Neural progenitor cell (in vitro differentiated cells): ENCODE measurements around the gene CLIP4. TPM values are rescaled to one million over a fixed set of nuclear protein-coding genes. Genes with fewer than 3 reads are reported as not detected.
A peak's percentile ranks its signal among the peaks of the same experiment; 100 is the strongest.

Experiments used
- DNase-seq: peaks from one replicate; pipeline ENCODE4 v3.0.0-alpha.2; 2016; ENCODE audit warnings: low spot score
- H2AFZ ChIP-seq: fragments of 200-600 bp; sonication (generic); replicated peaks from 2 replicates; pipeline ENCODE4 v1.6.1; 2016; ENCODE audit warnings: antibody characterized with exemption
- H3F3A ChIP-seq: fragments of 200-600 bp; sonication (generic); 2 replicates; pipeline ENCODE4 v1.6.1; 2016; ENCODE audit warnings: antibody characterized with exemption, low read depth
- H3K27ac ChIP-seq: fragments of 200-600 bp; sonication (generic); 2 replicates; pipeline ENCODE4 v1.5.1; 2016; ENCODE audit warnings: mild to moderate bottlenecking
- H3K27me3 ChIP-seq: fragments of 200-600 bp; sonication (generic); 2 replicates; pipeline ENCODE4 v1.6.1; 2016; ENCODE audit warnings: mild to moderate bottlenecking, moderate library complexity
- H3K36me3 ChIP-seq: fragments of 200-600 bp; sonication (generic); 2 replicates; pipeline ENCODE4 v1.5.1; 2016
- H3K4me1 ChIP-seq: fragments of 200-600 bp; sonication (generic); 2 replicates; pipeline ENCODE4 v1.6.1; 2016; ENCODE audit warnings: mixed run types
- H3K4me2 ChIP-seq: fragments of 200-600 bp; sonication (generic); 2 replicates; pipeline ENCODE4 v1.6.1; 2016
- H3K4me3 ChIP-seq: fragments of 200-600 bp; sonication (generic); 2 replicates; pipeline ENCODE4 v1.5.1; 2016
- H3K79me2 ChIP-seq: fragments of 200-600 bp; sonication (generic); 2 replicates; pipeline ENCODE4 v1.6.1; 2016; ENCODE audit warnings: low read depth
- H3K9ac ChIP-seq: fragments of 200-600 bp; sonication (generic); 2 replicates; pipeline ENCODE4 v1.6.1; 2016
- H3K9me3 ChIP-seq: fragments of 200-600 bp; sonication (generic); 2 replicates; pipeline ENCODE4 v1.5.1; 2016; ENCODE audit warnings: low read depth
- H4K20me1 ChIP-seq: fragments of 200-600 bp; sonication (generic); 2 replicates; pipeline ENCODE4 v1.6.1; 2016; ENCODE audit warnings: low read depth
- H3K27ac Mint-ChIP-seq: 3 replicates; pipeline ENCODE4 v1.8.0; 2021; ENCODE audit warnings: mixed read lengths
- H3K27me3 Mint-ChIP-seq: 2 replicates; pipeline ENCODE4 v1.8.0; 2022; ENCODE audit warnings: low read depth, mild to moderate bottlenecking, inconsistent platforms, moderate library complexity, mixed read lengths; ENCODE audit not compliant: insufficient read depth
- H3K36me3 Mint-ChIP-seq: 3 replicates; pipeline ENCODE4 v1.8.0; 2021; ENCODE audit warnings: mixed read lengths
- H3K4me1 Mint-ChIP-seq: 3 replicates; pipeline ENCODE4 v1.8.0; 2021; ENCODE audit warnings: mixed read lengths
- H3K4me3 Mint-ChIP-seq: 3 replicates; pipeline ENCODE4 v1.8.0; 2021; ENCODE audit warnings: mild to moderate bottlenecking, moderate library complexity, mixed read lengths
- H3K9me3 Mint-ChIP-seq: 3 replicates; pipeline ENCODE4 v1.8.0; 2020; ENCODE audit warnings: mixed read lengths
- CTCF ChIP-seq: fragments of 200-600 bp; sonication (generic); IDR thresholded peaks from 2 replicates; pipeline ENCODE4 v1.5.1; 2017; ENCODE audit warnings: antibody characterized with exemption, mild to moderate bottlenecking
- EZH2 ChIP-seq: fragments of 200-600 bp; sonication (generic); IDR thresholded peaks from 2 replicates; pipeline ENCODE4 v1.6.1; 2017; ENCODE audit warnings: antibody characterized with exemption, mild to moderate bottlenecking, moderate library complexity
- EZH2phosphoT487 ChIP-seq: fragments of 200-600 bp; sonication (generic); IDR thresholded peaks from 2 replicates; pipeline ENCODE4 v1.6.1; 2017; ENCODE audit warnings: antibody characterized with exemption
- total RNA-seq: library from RNA; depleted of rRNA; stranded (reverse); fragments of >200 nt; gene quantifications from 2 replicates; pipeline ENCODE4 v1.2.3, GENCODE V29; 2015; ENCODE audit warnings: low replicate concordance

CLIP4 gene
- total RNA-seq, 1 donor from 2014 or later, result 2.1 TPM

- H3K9me3 Mint-ChIP-seq, result no peaks in the 10 kb centered on the region
- Histone ChIP-seq H3K27ac (no peak overlapping the region), H3F3A (no peaks in the 10 kb centered on the region), H3K4me2 (no peak overlapping the region), H3K4me1 (no peaks in the 10 kb centered on the region), H3K9me3 (no peaks in the 10 kb centered on the region), H3K4me3 (no peak overlapping the region), H3K79me2 (no peaks in the 10 kb centered on the region), H2AFZ (no peak overlapping the region), H3K27me3 (no peaks in the 10 kb centered on the region), H4K20me1 (no peaks in the 10 kb centered on the region), H3K9ac (no peak overlapping the region), H3K36me3 (no peaks in the 10 kb centered on the region)
- no peaks in the 10 kb centered on the region for H3K36me3 Mint-ChIP-seq
- peaks cover 10% of the 10 kb centered on the region for H3K27me3 Mint-ChIP-seq
- peaks cover 6% of the 10 kb centered on the region for H3K4me1 Mint-ChIP-seq
- DNase-seq, result no peak
- H3K27ac Mint-ChIP-seq, result peak overlapping the region; percentile 50
- no peak overlapping the region for H3K4me3 Mint-ChIP-seq
- no peak for TF ChIP-seq EZH2phosphoT487
- TF ChIP-seq EZH2, result no peak
- no peak for TF ChIP-seq CTCF
These were observed 120.2 kb downstream of the CLIP4 start for GRCh38 chr2:29235411-29235810.

- H3K36me3 Mint-ChIP-seq, result no peaks in the 10 kb centered on the region
- H3K27ac Mint-ChIP-seq, result no peak overlapping the region
- no peaks in the 10 kb centered on the region for H3F3A ChIP-seq
- H3K9me3 ChIP-seq, result no peaks in the 10 kb centered on the region
- no peak overlapping the region for H3K4me2 ChIP-seq
- no peaks in the 10 kb centered on the region for H3K4me1 ChIP-seq
- no peak overlapping the region for H3K9ac ChIP-seq
- DNase-seq, result no peak
- no peaks in the 10 kb centered on the region for H3K36me3 ChIP-seq
- H3K9me3 Mint-ChIP-seq, result no peaks in the 10 kb centered on the region
- no peak overlapping the region for H3K4me3 Mint-ChIP-seq
- H3K27me3 Mint-ChIP-seq, result peaks cover 13% of the 10 kb centered on the region
- TF ChIP-seq CTCF, result no peak
- TF ChIP-seq EZH2, result no peak
- TF ChIP-seq EZH2phosphoT487, result no peak
- H3K4me1 Mint-ChIP-seq, result peaks cover 6% of the 10 kb centered on the region
- no peaks in the 10 kb centered on the region for H3K79me2 ChIP-seq
- no peak overlapping the region for H3K4me3 ChIP-seq
- no peaks in the 10 kb centered on the region for H3K27me3 ChIP-seq
- H3K27ac ChIP-seq, result no peak overlapping the region
- H2AFZ ChIP-seq, result no peak overlapping the region
- no peaks in the 10 kb centered on the region for H4K20me1 ChIP-seq
These were observed 120.9 kb downstream of the CLIP4 start for GRCh38 chr2:29236074-29236473.

- H3K27me3 Mint-ChIP-seq, result peaks cover 15% of the 10 kb centered on the region
- peak; percentile 55 for DNase-seq
These were observed 123.3 kb downstream of the CLIP4 start for GRCh38 chr2:29238497-29238896.

More at GRCh38 chr2:29238497-29238896, 123.3 kb downstream of the CLIP4 start:
- H3K9me3 ChIP-seq, result no peaks in the 10 kb centered on the region
- H3K4me2 ChIP-seq, result no peak overlapping the region
- H2AFZ ChIP-seq, result no peak overlapping the region
- peaks cover 6% of the 10 kb centered on the region for H3K4me1 Mint-ChIP-seq
- H3K4me3 ChIP-seq, result no peak overlapping the region
- no peaks in the 10 kb centered on the region for H3K36me3 Mint-ChIP-seq
- H3K4me3 Mint-ChIP-seq, result no peak overlapping the region
- peak overlapping the region; percentile 6 for H3K27ac Mint-ChIP-seq
- H3K36me3 ChIP-seq, result no peaks in the 10 kb centered on the region
- H4K20me1 ChIP-seq, result no peaks in the 10 kb centered on the region
- TF ChIP-seq EZH2phosphoT487, result no peak
- TF ChIP-seq CTCF, result peak; percentile 59
- no peak overlapping the region for H3K9ac ChIP-seq
- no peaks in the 10 kb centered on the region for H3K4me1 ChIP-seq
- H3F3A ChIP-seq, result no peaks in the 10 kb centered on the region
- no peaks in the 10 kb centered on the region for H3K79me2 ChIP-seq
- H3K9me3 Mint-ChIP-seq, result no peaks in the 10 kb centered on the region
- no peaks in the 10 kb centered on the region for H3K27me3 ChIP-seq
- no peak overlapping the region for H3K27ac ChIP-seq

Other genes starting within 250 kb of the CLIP4 start
- gene TRMT61B, start 245.1 kb upstream of the CLIP4 start, total RNA-seq, result 15.1 and 23.9 TPM in 2 replicates
- gene WDR43, start 220.7 kb upstream of the CLIP4 start, total RNA-seq, result 55.8 and 139 TPM in 2 replicates
- gene TOGARAM2, start 134.1 kb upstream of the CLIP4 start, total RNA-seq, result 0.04 and 0.62 TPM in 2 replicates
- not detected in 2 replicates for gene PCARE, start 40.9 kb upstream of the CLIP4 start, total RNA-seq